ENCODE measurements around the gene RASGEF1C. TPM values are rescaled to one million over a fixed set of nuclear protein-coding genes. Genes with fewer than 3 reads are reported as not detected.

Gene RASGEF1C
- total RNA-seq, 4 donors from 2014 or later: 0.38 to 0.51 TPM; not detected in 2

DNA sequence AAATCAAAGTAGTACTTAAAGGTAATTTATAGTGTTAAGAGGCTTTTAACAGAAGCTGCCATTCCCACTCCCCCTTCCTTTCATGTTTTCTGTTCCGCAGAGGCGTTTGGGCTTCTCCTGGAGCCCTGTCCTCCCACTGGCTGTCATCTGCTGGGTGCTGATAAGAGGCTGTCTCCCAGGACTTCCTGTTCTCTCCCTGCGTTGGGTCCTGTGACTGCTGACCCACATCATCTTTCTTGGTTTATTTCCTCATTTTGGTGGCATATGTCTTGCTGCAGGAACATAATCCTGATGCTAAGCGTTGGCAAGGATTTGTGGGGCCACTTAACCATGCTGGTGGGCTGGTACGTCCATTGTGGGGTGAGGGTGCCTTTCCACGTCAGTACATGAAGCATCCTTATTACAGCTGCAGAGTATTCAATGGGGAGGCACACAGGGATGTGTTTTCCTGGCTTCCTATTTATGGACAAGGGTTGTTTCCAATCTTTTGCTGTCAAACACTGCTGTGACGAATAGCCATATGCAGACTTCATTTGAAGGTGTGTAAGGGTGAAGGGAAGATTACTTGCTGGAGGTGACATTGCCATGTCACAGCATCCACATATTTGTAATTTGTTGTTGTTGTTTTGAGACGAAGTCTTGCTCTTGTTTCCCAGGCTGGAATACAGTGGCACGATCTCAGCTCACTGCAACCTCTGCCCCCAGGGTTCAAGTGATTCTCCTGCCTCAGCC is 115.2 kb downstream of the RASGEF1C start:
- TF ChIP-seq CTCF (IDR thresholded peaks at IDR 0.05; ENCODE audit: low read depth): no peak

DNA sequence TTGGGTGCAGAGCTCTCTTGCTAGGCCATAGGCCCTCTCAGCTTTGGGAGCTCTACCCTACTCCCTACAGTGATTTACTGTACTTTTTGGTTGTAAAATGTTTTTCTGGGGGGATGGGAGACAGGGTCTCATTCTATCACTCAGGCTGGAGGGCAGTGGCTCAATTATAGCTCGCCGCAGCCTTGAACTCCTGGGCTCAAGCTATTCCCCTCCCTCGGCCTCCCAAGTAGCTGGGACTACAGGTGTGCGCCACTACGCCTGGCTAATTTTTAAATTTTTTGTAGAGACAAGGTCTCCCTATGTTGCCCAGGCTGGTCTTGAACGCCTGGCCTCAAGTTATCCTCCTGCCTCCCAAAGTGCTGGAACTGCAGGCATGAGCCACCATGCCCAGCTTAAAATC is 115.8 kb downstream of the RASGEF1C start:
- no peak for TF ChIP-seq CTCF (IDR thresholded peaks at IDR 0.05; ENCODE audit: low read depth)

- no peak for TF ChIP-seq CTCF (IDR thresholded peaks at IDR 0.05; ENCODE audit: low read depth)
Measured at GRCh38 chr5:180090769-180091546, 118.1 kb downstream of the RASGEF1C start.

GRCh38 chr5:180090098-180090768 is 118.8 kb downstream of the RASGEF1C start:
- no peak for TF ChIP-seq CTCF (IDR thresholded peaks at IDR 0.05; ENCODE audit: low read depth)

- no peak for TF ChIP-seq CTCF (IDR thresholded peaks at IDR 0.05; ENCODE audit: low read depth)
Measured at GRCh38 chr5:180088561-180088960, 120.5 kb downstream of the RASGEF1C start.

GRCh38 chr5:180086816-180087399 is 122.1 kb downstream of the RASGEF1C start:
- no peak for TF ChIP-seq CTCF (IDR thresholded peaks at IDR 0.05; ENCODE audit: low read depth)

GRCh38 chr5:180085837-180086236 is 123.2 kb downstream of the RASGEF1C start:
- no peak for TF ChIP-seq CTCF (IDR thresholded peaks at IDR 0.05; ENCODE audit: low read depth)

Measured in subcutaneous adipose tissue (tissue), 4 donors.